NCI-H510A (cell line): ENCODE data around the gene PRR33.
"Not testable (repeated sequence)": the region's sequence is repeated elsewhere in the genome, so short reads cannot be mapped to it uniquely, and the experiment has no call there.

ENCODE experiments used
- DNase-seq: peaks from one replicate; lab custom pipeline; 2025; lab: John Stamatoyannopoulos, UW

Gene PRR33

GRCh38 chr11:1888811-1889210 lies 2.9 kb downstream of the PRR33 start:
- DNase-seq, result no peak

- DNase-seq, result no peak
Observed at GRCh38 chr11:1888347-1888753, 3.3 kb downstream of the PRR33 start.

- DNase-seq, result no peak
Observed at GRCh38 chr11:1887451-1888346, 4.0 kb downstream of the PRR33 start.

- DNase-seq, result not testable (repeated sequence)
Observed at GRCh38 chr11:1886551-1886950, 5.1 kb downstream of the PRR33 start.

GRCh38 chr11:1884303-1884700 lies 7.4 kb downstream of the PRR33 start:
- no peak for DNase-seq

- DNase-seq, result no peak
Observed at GRCh38 chr11:1883346-1884302, 8.1 kb downstream of the PRR33 start.

- DNase-seq, result no peak
Observed at GRCh38 chr11:1882265-1883238, 9.1 kb downstream of the PRR33 start.

- no peak for DNase-seq
Observed at GRCh38 chr11:1881442-1882264, 10.0 kb downstream of the PRR33 start.

GRCh38 chr11:1880746-1881441 lies 10.8 kb downstream of the PRR33 start:
- DNase-seq, result no peak

- no peak for DNase-seq
Observed at GRCh38 chr11:1879941-1880720, 11.6 kb downstream of the PRR33 start.

- no peak for DNase-seq
Observed at GRCh38 chr11:1879342-1879940, 12.3 kb downstream of the PRR33 start.

- DNase-seq, result no peak
Observed at GRCh38 chr11:1878137-1879031, 13.3 kb downstream of the PRR33 start.

GRCh38 chr11:1877211-1878136 lies 14.2 kb downstream of the PRR33 start:
- no peak for DNase-seq

- no peak for DNase-seq
Observed at GRCh38 chr11:1876361-1877063, 15.2 kb downstream of the PRR33 start.

- DNase-seq, result not testable (repeated sequence)
Observed at GRCh38 chr11:1875851-1876301, 15.8 kb downstream of the PRR33 start.
